SH-SY5Y (cell line): ENCODE data around the gene LNPEP.

ENCODE experiments used
- GATA2 ChIP-seq: IDR thresholded peaks from 2 replicates; pipeline ENCODE4 v1.6.1; 2011; ENCODE audit warnings: mild to moderate bottlenecking, low read depth, low read length
- GATA3 ChIP-seq: IDR thresholded peaks from 2 replicates; pipeline ENCODE4 v1.6.1; 2011; ENCODE audit warnings: low read depth, mild to moderate bottlenecking, low read length, moderate library complexity

GRCh38 chr5:96911139-96911538 lies 24.7 kb upstream of the LNPEP start:
- TF ChIP-seq GATA2: no peak
- TF ChIP-seq GATA3: no peak
